K562 (cell line): ENCODE results near the gene PRKG2. TPM values are rescaled to one million over a fixed set of nuclear protein-coding genes. Genes with fewer than 3 reads are reported as not detected.

Experiments
- ATAC-seq: fragments of 200-7000 bp; cut with Tn5 transposase; 3 replicates; pipeline ENCODE4 v1.9.1; 2020; ENCODE audit warnings: moderate library complexity
- BruUV-seq: library from RNA; stranded (reverse); fragments of 400-500 nt; replicated peaks from 2 replicates; lab custom pipeline; 2021; lab: Mats Ljungman, UMichigan
- CTCF ChIA-PET: fragments of 300-600 bp; formaldehyde crosslinking; extraction: SDS; loops from one replicate; lab custom pipeline; 2021; ENCODE audit warnings: low intra/inter-chr PET ratio; lab: Yijun Ruan, JAX
- POLR2A ChIA-PET: fragments of 300-600, 350-650 bp; sonication (Branson Sonifier 250); formaldehyde crosslinking; extraction: SDS; loops from one replicate; lab custom pipeline; 2021; ENCODE audit warnings: antibody characterized with exemption, inconsistent platforms; lab: Yijun Ruan, JAX
- DNase-seq, 4 experiments: peaks; one replicate each; pipeline versions ENCODE4 v3.0.0 to v3.0.0-alpha.2; 2011 to 2018; ENCODE audit warnings: low spot score in 3 of 4, mixed read lengths in 3 of 4; ENCODE audit errors: extremely low read depth in 1 of 4
- FAIRE-seq: peaks from 2 replicates; lab custom pipeline; 2011; peaks lifted over from hg19 to GRCh38; lab: Jason Lieb, UNC
- H2AFZ ChIP-seq: 2 replicates; pipeline ENCODE4 v1.6.0; 2011; ENCODE audit warnings: low read depth, low read length, control low read depth, inconsistent platforms
- H3K27ac ChIP-seq: fragments of 200-600 bp; 3 replicates; pipeline ENCODE4 v1.8.0; 2011; ENCODE audit warnings: low read depth, mild to moderate bottlenecking, control low read depth, inconsistent platforms, low read length, moderate library complexity, mixed read lengths; ENCODE audit errors: extremely low read depth
- H3K27me3 ChIP-seq, 2 experiments: fragments of 300-600 bp in 1 of 2; 2 replicates in 1 of 2; 3 replicates in 1 of 2; pipeline versions ENCODE4 v1.6.0 to v1.8.0; 2011; ENCODE audit warnings: inconsistent platforms in 2 of 2, low read length in 2 of 2, mild to moderate bottlenecking in 1 of 2, mixed read lengths in 1 of 2, moderate library complexity in 1 of 2; ENCODE audit not compliant: control insufficient read depth in 2 of 2, insufficient read depth in 2 of 2
- H3K36me3 ChIP-seq: fragments of 300-600 bp; 3 replicates; pipeline ENCODE4 v1.8.0; 2011; ENCODE audit warnings: mild to moderate bottlenecking, low read length, inconsistent platforms; ENCODE audit not compliant: control insufficient read depth, insufficient read depth
- H3K4me1 ChIP-seq, 2 experiments: fragments of 200-600 bp in 1 of 2; replicated peaks in 1 of 2; 2 replicates in 1 of 2; 3 replicates in 1 of 2; pipeline versions ENCODE4 v1.5.1 to v1.8.0; 2011; ENCODE audit warnings: inconsistent platforms in 2 of 2, low read length in 2 of 2, mild to moderate bottlenecking in 1 of 2, mixed read lengths in 1 of 2, moderate library complexity in 1 of 2; ENCODE audit not compliant: control insufficient read depth in 2 of 2, insufficient read depth in 2 of 2
- H3K4me2 ChIP-seq: 2 replicates; pipeline ENCODE4 v1.6.1; 2011; ENCODE audit warnings: low read length, control low read depth, inconsistent platforms, mixed read lengths; ENCODE audit not compliant: insufficient read depth
- H3K4me3 ChIP-seq: fragments of 200-600 bp; sonication (generic), shearing (Covaris generic); 2 replicates; pipeline ENCODE4 v1.5.1; 2016; ENCODE audit warnings: control low read depth, inconsistent platforms
- H3K79me2 ChIP-seq: fragments of 200-600 bp; 3 replicates; pipeline ENCODE4 v1.8.0; 2011; ENCODE audit warnings: low read length, inconsistent platforms; ENCODE audit not compliant: control insufficient read depth, insufficient read depth
- H3K9ac ChIP-seq, 2 experiments: 2 replicates each; pipeline versions ENCODE4 v1.6.0 to v1.6.1; 2011; ENCODE audit warnings: low read depth in 2 of 2, low read length in 2 of 2, control low read depth in 1 of 2, inconsistent platforms in 1 of 2, mild to moderate bottlenecking in 1 of 2, mixed read lengths in 1 of 2; ENCODE audit not compliant: insufficient read depth in 1 of 2
- H3K9me1 ChIP-seq: one replicate; pipeline ENCODE4 v1.6.0; 2011; ENCODE audit warnings: inconsistent platforms, mild to moderate bottlenecking, low read length, moderate library complexity; ENCODE audit not compliant: control insufficient read depth, insufficient read depth
- H3K9me3 ChIP-seq: replicated peaks from 2 replicates; pipeline ENCODE4 v1.5.1; 2011; ENCODE audit warnings: low read depth, low read length, inconsistent platforms; ENCODE audit not compliant: control insufficient read depth, insufficient read depth
- H4K20me1 ChIP-seq: replicated peaks from 2 replicates; pipeline ENCODE4 v1.6.1; 2011; ENCODE audit warnings: low read length, inconsistent platforms, mixed read lengths; ENCODE audit not compliant: control insufficient read depth, insufficient read depth
- CREM ChIP-seq: IDR thresholded peaks from 2 replicates; pipeline ENCODE4 v1.6.1; 2014; ENCODE audit warnings: antibody characterized with exemption, low read depth
- CTCFL ChIP-seq: IDR thresholded peaks from 2 replicates; pipeline ENCODE4 v1.6.1; 2011; ENCODE audit warnings: borderline replicate concordance, low read depth, mild to moderate bottlenecking, moderate library complexity, low read length; ENCODE audit not compliant: insufficient read depth, poor library complexity, severe bottlenecking
- FOXK2 ChIP-seq, 2 experiments: fragments of 450-650 bp; IDR thresholded peaks in 1 of 2; conservative IDR thresholded peaks in 1 of 2; 2 replicates each; pipeline ENCODE4 v1.6.1; 2016; ENCODE audit warnings: low read depth in 2 of 2, mild to moderate bottlenecking in 1 of 2
- HMGN3 ChIP-seq: IDR thresholded peaks from 2 replicates; pipeline ENCODE4 v1.6.1; 2011; ENCODE audit warnings: borderline replicate concordance, low read depth, mild to moderate bottlenecking, mixed read lengths, low read length; ENCODE audit not compliant: insufficient read length; ENCODE audit errors: extremely low read depth
- NCOA4 ChIP-seq: fragments of 450-650 bp; IDR thresholded peaks from 2 replicates; pipeline ENCODE4 v1.6.1; 2018; ENCODE audit warnings: mild to moderate bottlenecking; ENCODE audit not compliant: partially characterized antibody
- OTX1 ChIP-seq: fragments of 450-650 bp; formaldehyde crosslinking; IDR thresholded peaks from 2 replicates; pipeline ENCODE4 v1.4.0; 2022; ENCODE audit warnings: mild to moderate bottlenecking
- PCBP2 ChIP-seq: fragments of 200-400 bp; formaldehyde crosslinking; IDR thresholded peaks from 2 replicates; pipeline ENCODE4 v1.6.1; 2018; ENCODE audit warnings: low read length, low read depth, mild to moderate bottlenecking, moderate library complexity; ENCODE audit not compliant: poor library complexity, severe bottlenecking
- PHF21A ChIP-seq: fragments of 450-650 bp; IDR thresholded peaks from 2 replicates; pipeline ENCODE4 v1.6.1; 2017; ENCODE audit warnings: low read depth, borderline replicate concordance
- STAG1 ChIP-seq: sonication (generic); formaldehyde crosslinking; IDR thresholded peaks from 2 replicates; pipeline ENCODE4 v1.5.0; 2020; ENCODE audit warnings: missing genetic modification reagents, borderline replicate concordance
- TEAD4 ChIP-seq, 2 experiments: sonication (generic) in 1 of 2; formaldehyde crosslinking in 1 of 2; IDR thresholded peaks; 2 replicates each; pipeline versions ENCODE4 v1.6.1 to v1.8.0; 2012 to 2022; ENCODE audit warnings: borderline replicate concordance in 1 of 2, inconsistent platforms in 1 of 2, low read length in 1 of 2, mild to moderate bottlenecking in 1 of 2, missing genetic modification reagents in 1 of 2
- ZC3H8 ChIP-seq: fragments of 450-650 bp; IDR thresholded peaks from 2 replicates; pipeline ENCODE4 v1.6.1; 2017
- ZNF133 ChIP-seq: fragments of 250-450 bp; sonication (Bioruptor Pico); IDR thresholded peaks from 2 replicates; pipeline ENCODE4 v1.4.0; 2020; ENCODE audit warnings: mild to moderate bottlenecking
- WGBS: fragments of 100-300 bp; shearing (Covaris generic); methylation state at CpG from one replicate; pipeline ENCODE4 v1.1.6; 2016; ENCODE audit warnings: low coverage, mixed read lengths; ENCODE audit not compliant: insufficient coverage; ENCODE audit errors: missing lambda C conversion rate; 5-methylcytosine and 5-hydroxymethylcytosine counted together
- in situ Hi-C: fragments of 300-500 bp; cut with MboI; formaldehyde crosslinking; loops from 4 replicates; pipeline ENCODE4 v1.15.0; 2018; ENCODE audit warnings: inconsistent platforms, mixed read lengths
- intact Hi-C: fragments of 100-400 bp; cut with micrococcal nuclease; formaldehyde crosslinking; loops from 2 replicates; pipeline ENCODE4 v1.14.2; 2022
- polyA plus RNA-seq, 8 experiments: library from polyadenylated mRNA; depleted of rRNA in 4 of 8; stranded (reverse) in 5 of 8; unstranded in 3 of 8; fragments of >200 nt; fragmentation: Nextera tagmentation in 2 of 8; fragmentation: Illumina TruSeq in 1 of 8; extraction: Ambion mirVana in 2 of 8; extraction: Trizol in 1 of 8; gene quantifications; 2 replicates each; pipeline versions ENCODE4 v1.2.1 to v1.2.3, GENCODE V29; 2011 to 2014; ENCODE audit warnings: inconsistent platforms in 1 of 8, missing spikeins in 1 of 8
- total RNA-seq, 7 experiments: library from RNA; depleted of rRNA in 6 of 7; stranded (reverse); fragments of >200 nt in 6 of 7; fragmentation: Illumina TruSeq in 2 of 7; extraction: Trizol in 2 of 7; gene quantifications; 2 replicates each; pipeline versions ENCODE4 v1.2.1 to v1.2.3, GENCODE V29; 2011 to 2021; ENCODE audit warnings: low replicate concordance in 1 of 7

The PRKG2 gene
- total and polyA plus RNA-seq, 9 of the 15 experiments (the other 6 are each of a cell fraction or from before 2014, with no cell fraction given): 0.01 to 0.68 (median 0.34) TPM

GRCh38 chr4:81162752-81163458 is 52.1 kb downstream of the PRKG2 start:
- H3K9me1 ChIP-seq: no peaks in the 10 kb centered on the region
- no peaks in the 10 kb centered on the region for H3K79me2 ChIP-seq
- no peaks in the 10 kb centered on the region for H4K20me1 ChIP-seq
- H3K9me3 ChIP-seq: no peaks in the 10 kb centered on the region
- no peaks in the 10 kb centered on the region for H3K36me3 ChIP-seq
- H3K27ac ChIP-seq: no peak overlapping the region
- 0% methylated on average over 4 of the region's 4 CpGs for WGBS
- intact Hi-C loops: no loop called here
- no peak overlapping the region for H3K4me2 ChIP-seq
- no peak overlapping the region for H3K4me3 ChIP-seq
- TF ChIP-seq HMGN3: no peak
- TF ChIP-seq PCBP2: no peak
- TF ChIP-seq ZNF133: no peak
- TF ChIP-seq TEAD4 (IDR thresholded peaks at IDR 0.05; ENCODE audit: low read length): no peak
- TF ChIP-seq TEAD4 (CRISPR knock-in tag; IDR thresholded peaks at IDR 0.05; ENCODE audit: borderline replicate concordance): no peak
- TF ChIP-seq STAG1: no peak
- TF ChIP-seq CTCFL: no peak
- TF ChIP-seq NCOA4: no peak
- no peak for TF ChIP-seq ZC3H8
- TF ChIP-seq FOXK2 (conservative IDR thresholded peaks at IDR 0.05 in 1 of 2, IDR thresholded peaks at IDR 0.05 in 1 of 2; ENCODE audit: low read depth in 2 of 2): no peak
- no peak for TF ChIP-seq CREM
- no peak for TF ChIP-seq OTX1 (CRISPR knock-in tag)
- TF ChIP-seq PHF21A: no peak
- H3K9ac ChIP-seq: no peak overlapping the region
- ATAC-seq: no peak
- H3K4me1 ChIP-seq: no peaks in the 10 kb centered on the region
- FAIRE-seq: no peak
- ChIA-PET POLR2A (interaction anchor here (0.6 kb wide), 1 partner anchor 15 kb away, joined by 3 read pairs; no protein-coding TSS in a partner anchor), CTCF (no interaction called here)
- BruUV-seq: no TSS peak
- H2AFZ ChIP-seq: no peak overlapping the region
- DNase-seq: no peak
- in situ Hi-C loops: no loop called here
- H3K27me3 ChIP-seq: no peaks in the 10 kb centered on the region
